Measurements from ENCODE around the gene CCNY.

DNA sequence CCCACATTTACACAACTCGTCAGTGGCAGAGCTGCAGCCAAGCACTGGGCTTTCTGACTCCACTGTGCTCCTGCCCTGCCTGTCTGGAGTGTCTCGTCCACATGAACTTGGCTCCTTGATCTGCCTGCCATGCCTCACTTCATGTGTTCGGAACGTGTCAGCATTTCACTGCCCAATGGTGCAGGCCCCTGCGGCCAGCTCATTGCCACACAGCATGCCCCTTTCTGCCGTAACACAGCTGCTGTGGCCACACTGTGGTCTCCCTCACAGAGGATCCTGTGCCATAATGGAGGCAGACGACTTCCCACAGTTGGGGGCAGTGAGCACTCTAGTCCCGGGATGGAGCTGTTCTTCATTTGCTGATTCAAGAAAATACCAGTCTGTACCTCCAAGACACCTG is 174.6 kb downstream of the CCNY start:
- no peak for TF ChIP-seq YY1 (IDR thresholded peaks at IDR 0.05; ENCODE audit: insufficient read depth, insufficient read length)
- no peak for TF ChIP-seq SUZ12 (IDR thresholded peaks at IDR 0.05; ENCODE audit: extremely low read depth, insufficient read depth, insufficient read length)
- no peak for TF ChIP-seq ZNF274 (IDR thresholded peaks at IDR 0.05; ENCODE audit: low read depth, low read length)
